ENCODE data around the gene STUB1. TPM values are rescaled to one million over a fixed set of nuclear protein-coding genes. Genes with fewer than 3 reads are reported as not detected.

Gene STUB1
- total RNA-seq, 1 experiment from 2014 or later, result 249 TPM

DNA sequence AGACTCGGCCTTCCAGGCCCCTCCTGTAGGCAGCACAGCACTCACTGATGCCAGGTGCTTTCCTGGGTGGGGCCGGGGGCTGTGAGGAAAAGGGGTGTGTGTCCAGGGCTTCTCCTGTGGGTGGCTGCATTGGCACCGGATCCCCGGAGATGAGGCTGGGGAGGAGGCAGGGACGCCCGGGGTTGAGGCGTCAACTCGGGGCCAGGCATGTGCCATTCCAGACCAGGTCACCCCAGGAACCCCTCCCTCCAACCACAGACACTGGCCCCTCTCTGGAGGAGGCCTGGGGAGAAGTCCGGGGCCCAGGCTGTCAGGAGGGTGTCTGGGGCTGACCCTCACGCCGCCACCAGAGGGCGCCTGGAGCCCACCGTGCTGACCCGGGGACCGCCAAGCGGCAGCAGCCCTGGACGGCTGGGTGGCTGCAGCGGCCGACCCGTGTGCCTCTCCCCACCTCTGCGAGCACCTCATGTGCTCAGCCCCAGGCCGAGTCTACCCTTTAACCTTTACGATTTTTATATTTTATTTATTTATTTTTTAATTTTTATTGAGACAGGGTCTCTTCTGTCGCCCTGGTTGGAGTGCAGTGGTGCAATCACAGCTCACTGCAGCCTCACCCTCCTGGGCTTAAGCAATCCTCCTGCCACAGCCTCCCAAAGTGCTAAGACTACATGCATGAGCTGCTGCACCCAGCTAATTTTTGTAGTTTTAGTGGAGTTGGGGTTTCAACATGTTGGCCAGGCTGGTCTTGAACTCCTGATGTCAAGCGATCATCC is 31.5 kb downstream of the STUB1 start:
- peak; percentile 79 for DNase-seq (ENCODE audit: low spot score)

DNA sequence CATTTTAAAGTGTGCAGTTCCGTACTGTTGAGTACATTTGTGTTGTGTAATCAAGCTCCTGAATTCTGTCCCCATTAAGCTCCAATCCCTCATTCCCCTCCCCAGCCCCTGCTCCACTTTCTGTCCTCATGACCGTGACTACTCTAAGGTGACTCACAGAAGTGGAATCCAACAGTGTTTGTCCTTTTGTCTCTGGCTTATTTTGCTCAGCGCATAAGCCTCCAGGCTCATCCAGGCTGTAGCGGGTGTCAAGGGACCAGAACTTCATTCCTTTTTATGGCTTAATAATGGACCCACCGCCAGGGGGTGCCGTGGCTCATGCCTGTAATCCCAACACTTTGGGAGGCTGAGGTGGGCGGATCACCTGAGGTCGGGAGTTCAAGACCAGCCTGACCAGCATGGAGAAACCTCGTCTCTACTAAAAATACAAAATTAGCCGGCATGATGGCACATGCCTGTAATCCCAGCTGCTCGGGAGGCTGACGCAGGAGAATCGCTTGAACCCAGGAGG is 32.6 kb downstream of the STUB1 start:
- DNase-seq (ENCODE audit: low spot score), result peak; percentile 99

DNA sequence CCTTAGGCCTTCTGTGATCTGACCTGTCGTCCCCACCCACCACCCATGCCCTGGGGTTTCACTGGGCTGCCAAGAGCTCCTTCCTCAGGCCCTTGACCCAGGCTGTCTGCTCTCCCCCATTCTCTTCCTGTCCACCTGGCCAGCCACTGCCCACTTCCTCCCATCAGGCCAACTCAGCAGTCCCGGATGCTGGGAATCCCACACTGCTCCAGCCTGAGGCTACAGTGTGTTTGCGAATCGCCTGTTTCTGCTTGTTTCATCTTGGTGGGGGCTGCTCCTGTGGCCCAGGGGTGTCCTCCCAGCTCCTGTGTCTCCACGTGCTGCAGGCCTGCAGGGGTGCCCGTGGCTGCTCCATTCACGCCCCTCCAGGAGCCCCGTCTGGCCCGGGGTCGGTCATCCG is 33.9 kb downstream of the STUB1 start:
- DNase-seq (ENCODE audit: low spot score), result peak; percentile 65

DNA sequence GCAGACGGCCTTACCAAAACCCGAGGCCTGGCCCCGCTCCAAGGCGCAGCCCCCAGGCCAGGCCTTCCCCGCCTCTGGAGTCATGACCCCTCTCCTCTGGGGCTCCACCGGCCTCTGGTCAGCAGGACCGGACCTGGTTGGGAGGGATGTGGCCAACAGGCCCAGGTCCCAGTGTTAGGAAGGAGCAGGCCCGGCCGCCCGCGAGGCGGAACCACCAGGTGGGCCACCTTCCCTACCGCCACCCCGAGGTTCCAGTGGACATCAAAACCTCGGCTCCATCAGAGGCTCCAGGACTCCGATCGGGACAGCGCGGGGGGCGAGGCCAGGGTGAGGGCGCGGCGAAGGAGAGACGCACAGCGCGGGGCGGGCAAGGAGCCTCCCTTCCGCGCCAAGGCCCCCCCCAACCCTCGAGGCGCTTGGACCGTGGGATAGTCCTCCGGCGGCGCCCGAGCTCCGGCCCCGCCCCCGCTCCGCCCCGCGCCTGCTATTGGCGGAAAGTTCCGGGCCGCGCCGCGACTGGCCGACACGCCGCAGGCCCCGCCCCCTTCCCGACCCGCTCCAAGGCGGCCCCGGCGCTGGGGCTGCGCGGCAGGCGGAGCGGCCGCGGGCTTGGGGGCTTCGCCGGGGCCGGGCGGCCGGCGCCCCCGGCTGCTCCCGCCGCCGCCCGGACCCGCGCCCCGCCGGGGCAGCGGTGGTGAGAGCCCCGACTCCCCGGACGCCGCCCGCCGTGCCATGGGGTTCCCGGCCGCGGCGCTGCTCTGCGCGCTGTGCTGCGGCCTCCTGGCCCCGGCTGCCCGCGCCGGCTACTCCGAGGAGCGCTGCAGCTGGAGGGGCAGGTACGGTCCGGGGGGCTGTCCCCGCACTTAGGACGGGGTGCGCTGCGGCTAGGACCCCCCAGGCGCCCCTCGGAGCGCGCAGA is 34.6 kb downstream of the STUB1 start, which contains the start of gene METRN:
TSS of gene METRN (plus strand) at position 561 of the 919 bp plus-strand sequence. CDS start at position 733, 172 bp downstream.
- peak; percentile 79 for DNase-seq (ENCODE audit: low spot score)

DNA sequence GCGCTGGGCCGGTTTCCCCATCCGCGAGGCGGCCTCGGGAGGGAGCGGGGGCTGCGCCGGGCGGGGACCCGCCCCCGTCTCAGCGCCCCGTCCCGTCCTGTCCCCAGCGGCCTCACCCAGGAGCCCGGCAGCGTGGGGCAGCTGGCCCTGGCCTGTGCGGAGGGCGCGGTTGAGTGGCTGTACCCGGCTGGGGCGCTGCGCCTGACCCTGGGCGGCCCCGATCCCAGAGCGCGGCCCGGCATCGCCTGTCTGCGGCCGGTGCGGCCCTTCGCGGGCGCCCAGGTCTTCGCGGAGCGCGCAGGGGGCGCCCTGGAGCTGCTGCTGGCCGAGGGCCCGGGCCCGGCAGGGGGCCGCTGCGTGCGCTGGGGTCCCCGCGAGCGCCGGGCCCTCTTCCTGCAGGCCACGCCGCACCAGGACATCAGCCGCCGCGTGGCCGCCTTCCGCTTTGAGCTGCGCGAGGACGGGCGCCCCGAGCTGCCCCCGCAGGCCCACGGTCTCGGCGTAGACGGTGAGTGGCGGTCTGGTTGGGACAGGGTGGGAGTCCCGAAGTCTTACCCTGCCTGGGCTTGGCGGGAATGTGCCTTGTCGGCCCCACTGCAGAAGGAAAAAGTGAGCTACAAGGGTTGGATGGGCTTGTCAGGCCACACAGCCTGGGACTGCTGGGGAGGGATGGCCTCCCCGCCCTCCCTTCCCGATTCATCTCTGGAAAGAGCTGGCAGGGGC is 35.4 kb downstream of the STUB1 start:
- no peak for DNase-seq (ENCODE audit: low spot score)

DNA sequence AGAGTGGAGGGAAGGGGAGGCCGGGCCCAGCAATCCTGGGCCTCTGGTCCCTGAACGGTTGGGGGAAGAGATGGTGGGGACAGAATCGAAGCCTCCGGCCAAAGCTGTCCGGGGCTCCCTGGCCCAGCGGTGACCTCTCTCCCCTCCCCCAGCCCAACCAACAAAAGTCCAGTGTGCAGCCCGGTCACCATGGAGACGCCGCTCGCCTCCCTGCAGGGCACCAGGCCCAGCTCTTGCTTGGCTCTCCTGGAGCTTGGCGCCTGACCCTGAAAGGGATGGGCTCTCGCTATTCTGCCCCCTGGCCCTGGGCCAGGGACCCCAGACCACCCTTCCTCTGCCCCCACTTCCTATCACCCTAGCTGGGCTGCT is 36.0 kb downstream of the STUB1 start:
- DNase-seq (ENCODE audit: low spot score), result no peak

DNA sequence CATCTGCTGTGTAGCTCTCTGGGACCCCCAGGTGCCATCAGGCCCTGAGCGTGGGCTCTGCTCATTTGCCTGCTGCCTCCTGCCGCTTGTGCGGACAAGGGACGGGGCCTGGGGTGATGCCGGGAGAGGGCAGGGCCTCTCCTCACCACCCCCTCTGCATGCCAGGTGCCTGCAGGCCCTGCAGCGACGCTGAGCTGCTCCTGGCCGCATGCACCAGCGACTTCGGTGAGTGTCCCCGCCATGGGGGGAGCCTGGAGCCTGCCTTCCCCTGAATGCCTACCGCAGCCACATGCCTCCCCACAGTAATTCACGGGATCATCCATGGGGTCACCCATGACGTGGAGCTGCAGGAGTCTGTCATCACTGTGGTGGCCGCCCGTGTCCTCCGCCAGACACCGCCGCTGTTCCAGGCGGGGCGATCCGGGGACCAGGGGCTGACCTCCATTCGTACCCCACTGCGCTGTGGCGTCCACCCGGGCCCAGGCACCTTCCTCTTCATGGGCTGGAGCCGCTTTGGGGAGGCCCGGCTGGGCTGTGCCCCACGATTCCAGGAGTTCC is 36.6 kb downstream of the STUB1 start:
- DNase-seq (ENCODE audit: low spot score), result no peak

DNA sequence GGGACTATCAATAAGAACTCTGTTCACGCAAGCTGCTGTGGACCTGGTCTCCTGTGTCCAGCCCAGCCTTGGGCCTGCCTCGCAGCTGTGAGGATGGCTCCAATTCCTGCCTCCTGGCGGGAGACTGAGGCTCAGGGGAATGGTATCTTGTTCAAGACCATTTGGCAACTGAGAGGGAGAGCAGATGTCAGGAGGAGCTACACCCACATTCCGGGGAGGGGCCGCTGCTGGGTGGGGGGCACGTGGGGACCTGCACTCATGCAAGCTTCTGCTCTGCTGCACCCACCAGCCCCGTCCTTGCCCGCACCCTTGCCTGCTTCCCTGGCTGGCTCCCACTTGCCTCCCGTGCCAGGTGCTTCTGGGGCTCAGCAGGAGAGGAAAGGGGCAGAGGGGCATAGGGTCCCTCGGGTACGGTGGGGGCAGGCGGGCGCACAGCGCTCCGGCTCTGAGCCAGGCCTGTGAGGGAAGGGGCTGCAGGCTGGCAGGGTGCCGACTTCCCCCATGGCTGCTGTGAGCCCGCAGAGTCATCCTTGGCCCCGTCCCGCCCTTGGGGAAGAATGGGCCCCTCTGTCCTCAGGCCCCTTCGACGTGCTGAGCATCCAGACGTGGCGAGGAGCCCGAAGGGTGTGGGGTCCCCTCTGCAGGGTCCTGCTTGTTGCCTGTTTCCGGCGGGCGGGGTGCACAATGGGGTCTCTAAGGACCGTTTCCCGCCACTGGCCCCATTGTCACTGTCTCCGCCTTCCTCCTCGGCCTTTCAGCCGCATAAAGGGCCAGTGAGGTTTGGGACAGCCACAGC is 37.4 kb downstream of the STUB1 start:
- DNase-seq (ENCODE audit: low spot score), result no peak

DNA sequence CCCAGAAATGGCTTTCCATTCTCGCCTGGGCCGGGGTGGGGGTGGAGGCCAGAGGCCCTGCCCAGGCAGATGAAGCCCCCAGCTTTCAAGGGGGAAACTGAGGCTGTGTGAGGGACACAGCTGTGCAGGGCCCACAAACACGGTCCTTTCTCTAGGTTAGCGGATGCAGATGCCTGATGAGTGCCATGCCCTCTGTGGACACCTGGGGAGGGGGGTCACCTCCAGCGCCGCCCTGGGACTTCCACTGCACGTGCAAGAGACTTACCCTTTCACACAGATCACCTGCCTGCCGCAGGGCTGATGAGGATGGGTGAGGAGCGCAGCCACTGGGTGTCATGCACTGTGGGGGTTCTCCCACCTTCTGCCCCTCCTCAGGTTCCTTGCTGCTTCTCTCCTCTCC is 38.2 kb downstream of the STUB1 start:
- DNase-seq (ENCODE audit: low spot score), result no peak

DNA sequence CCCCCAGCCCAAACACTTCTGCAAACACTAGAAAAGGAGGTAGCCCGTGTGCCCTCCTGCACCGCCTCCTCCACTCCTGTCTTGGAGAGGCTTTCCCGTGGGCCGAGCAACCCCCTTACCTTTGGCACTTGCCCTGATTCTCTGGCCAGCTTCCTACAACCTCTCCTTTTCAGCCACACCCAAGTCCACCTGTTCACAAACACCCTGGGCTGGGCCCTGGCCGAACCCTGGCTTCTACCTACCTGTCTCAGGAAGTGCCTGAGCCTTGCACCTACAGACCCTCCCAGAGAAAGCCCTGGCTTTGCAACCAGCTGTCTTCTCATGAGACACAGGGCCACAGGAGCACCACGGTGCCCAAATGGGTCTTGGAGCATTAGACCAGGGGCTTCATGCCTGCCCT is 38.7 kb downstream of the STUB1 start:
- DNase-seq (ENCODE audit: low spot score), result no peak

DNA sequence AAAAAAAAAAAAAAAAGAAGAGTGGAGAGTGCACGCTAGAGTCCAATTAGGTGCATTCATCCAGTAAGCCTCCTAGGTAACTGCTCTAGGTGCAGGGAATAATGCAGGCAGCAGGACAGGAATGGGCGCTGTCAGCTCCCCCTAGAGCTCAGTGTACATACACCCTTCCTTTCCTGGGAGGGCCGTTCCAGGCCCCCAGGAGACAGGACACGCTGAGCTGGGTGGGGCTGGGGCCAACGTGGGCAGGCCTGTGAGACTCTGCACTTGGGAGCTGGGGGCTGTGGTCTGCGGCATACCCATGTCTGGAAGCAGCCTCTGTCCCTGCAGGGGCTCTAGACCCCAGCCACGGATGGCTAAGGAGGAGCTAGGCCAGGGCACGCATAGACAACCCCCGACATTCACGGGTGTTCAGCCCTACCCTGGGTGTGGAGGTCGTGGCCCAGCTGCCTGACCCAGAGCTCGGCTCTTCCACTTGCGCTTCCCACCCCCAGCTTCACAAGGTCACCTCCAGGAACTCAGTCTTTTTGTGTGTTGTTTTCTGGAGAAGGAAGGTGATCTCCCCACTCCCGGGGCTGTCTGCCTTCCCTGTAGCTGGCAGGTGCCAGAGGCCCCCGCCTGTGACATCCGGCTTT is 39.7 kb downstream of the STUB1 start:
- peak; percentile 61 for DNase-seq (ENCODE audit: low spot score)

DNA sequence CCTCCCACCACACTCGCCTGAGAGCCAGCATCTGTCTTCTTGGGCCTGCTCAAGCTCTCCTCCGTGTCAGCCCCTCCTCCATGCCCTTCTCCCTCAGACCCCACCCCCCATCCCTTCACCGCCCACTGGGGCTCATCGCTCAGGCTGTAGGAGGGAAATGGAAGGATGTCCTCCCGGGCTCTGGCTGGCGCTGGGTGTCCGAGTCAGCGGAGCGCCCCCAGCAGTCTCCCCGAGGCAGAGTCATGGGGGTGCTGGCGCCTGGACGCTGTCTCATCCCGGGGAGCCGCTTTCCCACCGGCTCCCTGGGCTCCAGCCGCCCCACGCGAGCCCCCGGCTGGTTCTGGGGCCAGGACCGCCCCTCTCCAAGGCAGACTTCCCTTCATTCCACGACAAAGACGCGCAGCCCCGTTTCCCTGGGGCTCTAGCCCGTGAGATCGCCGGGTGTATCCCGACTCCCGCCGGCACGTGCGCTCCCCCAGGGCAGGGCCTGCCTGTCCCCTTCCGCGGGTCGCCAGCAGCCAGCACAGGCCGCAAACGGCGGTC is 40.3 kb downstream of the STUB1 start:
- peak; percentile 74 for DNase-seq (ENCODE audit: low spot score)

DNA sequence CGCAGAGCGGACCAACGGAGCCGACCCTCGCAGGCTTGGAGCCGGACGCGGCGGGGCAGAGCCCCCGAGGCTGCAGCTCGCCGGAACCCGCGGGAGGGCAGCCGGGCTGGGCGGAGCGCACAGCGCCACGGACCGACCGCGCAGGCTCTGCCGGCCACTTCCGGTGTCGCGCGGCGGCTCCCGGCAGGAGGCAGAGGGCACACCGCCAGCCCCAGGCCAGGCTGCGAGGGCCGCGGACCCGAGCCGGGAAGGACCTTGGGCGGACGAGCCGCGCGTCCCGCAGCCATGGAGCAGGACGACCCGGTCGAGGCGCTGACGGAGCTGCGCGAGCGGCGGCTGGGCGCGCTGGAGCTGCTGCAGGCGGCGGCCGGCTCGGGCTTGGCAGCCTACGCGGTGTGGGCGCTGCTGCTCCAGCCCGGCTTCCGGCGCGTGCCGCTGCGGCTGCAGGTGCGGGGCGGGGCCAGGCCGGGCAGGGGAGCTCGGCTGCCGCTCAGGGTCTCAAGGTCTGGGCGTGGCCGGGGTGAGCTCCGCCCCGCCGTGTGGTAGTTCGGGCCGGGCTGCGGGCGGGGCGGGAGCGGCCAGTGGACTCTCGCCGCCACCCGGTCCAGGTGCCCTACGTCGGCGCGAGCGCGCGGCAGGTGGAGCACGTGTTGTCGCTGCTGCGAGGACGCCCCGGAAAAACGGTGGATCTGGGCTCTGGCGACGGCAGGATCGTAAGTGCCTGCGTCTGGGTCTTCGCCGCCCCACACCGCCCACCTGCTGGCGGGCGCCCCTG is 41.0 kb downstream of the STUB1 start, which contains the start of gene ANTKMT:
TSS of gene ANTKMT (plus strand) at position 157 of the 775 bp plus-strand sequence. CDS start at position 286, 129 bp downstream.
- peak; percentile 70 for DNase-seq (ENCODE audit: low spot score)

DNA sequence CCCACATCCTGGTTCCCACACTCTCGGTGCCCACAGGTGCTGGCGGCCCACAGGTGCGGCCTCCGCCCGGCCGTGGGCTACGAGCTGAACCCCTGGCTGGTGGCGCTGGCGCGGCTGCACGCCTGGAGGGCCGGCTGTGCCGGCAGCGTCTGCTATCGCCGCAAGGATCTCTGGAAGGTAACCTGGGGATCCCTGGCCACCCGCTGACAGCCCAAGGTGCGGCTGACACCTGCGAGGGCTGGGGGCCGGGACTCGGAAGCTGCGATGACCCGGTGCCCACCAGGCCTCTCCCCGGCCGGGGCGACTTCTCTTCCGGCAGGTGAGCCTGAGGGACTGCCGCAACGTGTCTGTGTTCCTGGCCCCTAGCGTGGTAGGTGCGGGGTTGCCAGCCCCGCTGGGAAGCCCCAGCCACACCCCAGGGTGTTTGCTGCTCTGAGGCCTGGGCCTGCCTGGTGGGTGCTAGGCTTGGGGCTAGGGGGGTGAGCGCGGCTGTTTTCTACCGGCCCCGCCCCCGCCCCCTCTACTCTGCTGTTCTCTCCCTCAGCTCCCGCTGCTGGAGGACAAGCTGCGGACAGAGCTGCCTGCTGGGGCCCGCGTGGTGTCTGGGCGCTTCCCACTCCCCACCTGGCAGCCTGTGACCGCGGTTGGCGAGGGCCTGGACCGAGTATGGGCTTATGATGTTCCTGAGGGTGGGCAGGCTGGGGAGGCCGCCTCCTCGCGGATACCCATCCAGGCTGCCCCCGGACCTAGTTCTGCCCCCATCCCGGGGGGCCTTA is 41.7 kb downstream of the STUB1 start:
- DNase-seq (ENCODE audit: low spot score), result no peak

DNA sequence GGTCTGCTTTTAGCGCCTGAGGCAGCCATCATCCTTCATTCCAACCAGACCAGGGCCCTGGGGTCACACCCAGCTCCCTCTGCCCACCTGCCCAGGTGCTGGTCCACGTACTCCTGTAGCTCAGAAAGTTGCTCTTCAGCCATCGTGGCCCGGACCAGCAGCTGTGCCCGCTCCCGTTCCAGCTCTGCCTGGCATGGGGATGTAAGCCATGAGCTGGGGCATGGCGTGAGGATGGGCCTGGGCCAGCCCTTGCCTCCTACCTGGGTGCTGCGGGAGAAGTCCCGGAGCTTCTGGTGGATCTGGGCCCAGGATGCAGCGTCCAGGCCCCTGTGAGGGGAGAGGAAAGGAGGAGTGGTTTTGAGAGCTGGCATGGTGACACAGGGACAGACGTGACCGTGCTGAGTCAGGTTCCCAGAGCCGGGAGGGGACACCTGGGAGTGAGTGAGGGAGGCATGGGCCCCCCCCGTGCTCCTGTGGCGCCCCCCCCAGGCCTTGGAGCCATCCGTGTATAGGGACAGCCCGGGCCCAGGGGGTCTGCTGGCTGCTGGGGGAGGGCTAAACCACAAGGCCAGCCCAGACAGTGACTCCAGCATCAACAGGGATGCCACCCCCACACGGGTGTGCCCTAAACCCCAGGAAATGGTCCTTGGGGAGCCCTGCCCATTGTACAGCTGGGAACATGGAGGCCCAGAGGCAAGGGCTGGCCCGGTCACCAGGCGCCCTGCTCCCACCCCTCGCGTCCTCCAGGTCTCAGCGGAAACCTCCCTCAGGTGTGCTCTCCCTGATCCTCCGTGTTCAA is 42.8 kb downstream of the STUB1 start:
- no peak for DNase-seq (ENCODE audit: low spot score)

DNA sequence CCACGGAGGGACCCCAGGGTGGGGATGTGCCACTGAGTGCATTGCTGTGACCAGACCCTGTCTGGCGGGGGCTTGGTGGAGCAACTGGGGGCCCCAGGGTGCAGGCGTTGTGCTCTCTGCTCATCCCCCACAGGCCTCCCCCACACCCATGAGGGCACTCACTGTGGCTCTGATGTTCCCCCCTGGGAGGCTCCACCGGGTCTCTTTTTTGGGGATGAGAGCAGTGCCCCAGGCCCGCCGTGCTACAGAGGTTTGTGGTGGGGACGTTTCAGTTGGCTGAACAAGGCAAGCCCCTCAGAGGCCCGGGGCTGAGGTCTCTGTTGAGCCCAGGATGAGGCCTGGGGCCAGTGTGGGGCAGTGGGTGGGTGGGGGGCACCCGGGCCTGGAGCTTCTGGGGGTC is 43.5 kb downstream of the STUB1 start:
- no peak for DNase-seq (ENCODE audit: low spot score)
